ENCODE data around the gene SUMF1.

DNA sequence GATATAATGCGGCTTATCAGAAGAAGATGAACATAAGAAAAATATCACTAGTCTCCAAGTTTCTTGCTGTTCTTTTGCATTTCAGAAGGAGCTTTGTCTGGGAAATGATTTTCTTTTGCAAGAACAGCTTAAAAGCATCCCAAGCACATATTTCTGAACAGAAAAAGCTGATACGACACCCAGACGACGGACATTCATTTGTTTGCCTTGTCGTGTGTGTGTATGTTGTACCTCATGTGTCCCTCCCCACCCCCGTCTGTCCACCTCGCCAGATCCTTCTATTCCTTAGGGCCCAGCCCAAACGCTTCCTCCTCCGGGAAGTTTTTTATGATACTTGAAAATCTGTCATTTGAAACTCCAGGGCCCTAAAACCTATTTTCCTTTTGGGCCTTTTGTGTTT is 34.9 kb upstream of the SUMF1 start:
- no peak for TF ChIP-seq POLR2A (IDR thresholded peaks at IDR 0.05)
- no peak for TF ChIP-seq CTCF (IDR thresholded peaks at IDR 0.05)

All from adrenal gland (tissue), 5 donors.